Activated naive CD4-positive, alpha-beta T cell treated with anti-CD3 and anti-CD28 coated beads, Interleukin-2, amount 50 U/mL, for 72 hours (primary cell): Measurements from ENCODE around the gene LPAR3. TPM values are rescaled to one million over a fixed set of nuclear protein-coding genes. Genes with fewer than 3 reads are reported as not detected.

ENCODE experiments used
- ATAC-seq, 2 donors: fragments of 150-1000 bp; cut with Tn5 transposase; 2 replicates each; pipeline ENCODE4 v1.10.0; 2021; ENCODE audit warnings: mild to moderate bottlenecking in 2 of 2, moderate library complexity in 2 of 2
- DNase-seq, 2 donors: peaks; one replicate each; pipeline ENCODE4 v3.0.0; 2021 to 2022; ENCODE audit warnings: low spot score in 2 of 2
- H3K27ac Mint-ChIP-seq, 2 donors: one replicate each; pipeline ENCODE4 v1.8.0; 2022; ENCODE audit warnings: mild to moderate bottlenecking in 2 of 2, mixed read lengths in 2 of 2
- H3K36me3 Mint-ChIP-seq, 2 donors: one replicate each; pipeline ENCODE4 v1.8.0; 2022; ENCODE audit warnings: mixed read lengths in 2 of 2
- H3K9me3 Mint-ChIP-seq, 2 donors: one replicate each; pipeline ENCODE4 v1.8.0; 2022; ENCODE audit warnings: mixed read lengths in 2 of 2
- total RNA-seq, 2 donors: library from RNA; stranded (reverse); gene quantifications; one replicate each; pipeline ENCODE4 v1.2.3, GENCODE V29; 2022

The LPAR3 gene
- total RNA-seq, 2 donors from 2014 or later: 0.35 TPM; not detected in 1

- no peaks in the 10 kb centered on the region for H3K36me3 Mint-ChIP-seq
- ATAC-seq (no peak), DNase-seq (no peak)
- H3K9me3 Mint-ChIP-seq: peaks cover 0 to 20% of the 10 kb centered on the region in 2 donors
- H3K27ac Mint-ChIP-seq: no peak overlapping the region
Measured at GRCh38 chr1:84849357-84849975, 43.5 kb downstream of the LPAR3 start.

GRCh38 chr1:84847253-84848250, 45.5 kb downstream of the LPAR3 start:
- peak; percentile 60 to 71 for ATAC-seq
- peaks cover 0 to 8% of the 10 kb centered on the region in 2 donors for H3K9me3 Mint-ChIP-seq
- H3K36me3 Mint-ChIP-seq: no peaks in the 10 kb centered on the region
- peak in 1 of 2 donors; percentile 11 for DNase-seq
- peak overlapping the region in 1 of 2 donors; percentile 45 for H3K27ac Mint-ChIP-seq

GRCh38 chr1:84846387-84846786, 46.6 kb downstream of the LPAR3 start:
- Mint-ChIP-seq H3K27ac (no peak overlapping the region), H3K9me3 (no peaks in the 10 kb centered on the region)
- no peak for DNase-seq

GRCh38 chr1:84845357-84845756, 47.6 kb downstream of the LPAR3 start:
- ATAC-seq: no peak
- H3K36me3 Mint-ChIP-seq: no peaks in the 10 kb centered on the region
- no peak for DNase-seq
- no peak overlapping the region for H3K27ac Mint-ChIP-seq
- H3K9me3 Mint-ChIP-seq: no peaks in the 10 kb centered on the region

More at GRCh38 chr1:84846387-84846786, 46.6 kb downstream of the LPAR3 start:
- H3K36me3 Mint-ChIP-seq: no peaks in the 10 kb centered on the region
- no peak for ATAC-seq

GRCh38 chr1:84844094-84844493, 48.9 kb downstream of the LPAR3 start:
- ATAC-seq: no peak
- H3K27ac Mint-ChIP-seq: no peak overlapping the region
- H3K9me3 Mint-ChIP-seq: no peaks in the 10 kb centered on the region
- H3K36me3 Mint-ChIP-seq: no peaks in the 10 kb centered on the region
- no peak for DNase-seq

- no peak for ATAC-seq
- H3K9me3 Mint-ChIP-seq: no peaks in the 10 kb centered on the region
- DNase-seq: no peak
- H3K27ac Mint-ChIP-seq: no peak overlapping the region
- no peaks in the 10 kb centered on the region for H3K36me3 Mint-ChIP-seq
Measured at GRCh38 chr1:84842748-84843231, 50.2 kb downstream of the LPAR3 start.

- ATAC-seq: no peak
- Mint-ChIP-seq H3K27ac (no peak overlapping the region), H3K36me3 (no peaks in the 10 kb centered on the region), H3K9me3 (no peaks in the 10 kb centered on the region)
- no peak for DNase-seq
Measured at GRCh38 chr1:84841971-84842370, 51.0 kb downstream of the LPAR3 start.

GRCh38 chr1:84840346-84840745, 52.7 kb downstream of the LPAR3 start:
- DNase-seq (no peak), ATAC-seq (no peak)
- H3K36me3 Mint-ChIP-seq: no peaks in the 10 kb centered on the region
- no peak overlapping the region for H3K27ac Mint-ChIP-seq
- no peaks in the 10 kb centered on the region for H3K9me3 Mint-ChIP-seq

- DNase-seq: no peak
- no peaks in the 10 kb centered on the region for H3K36me3 Mint-ChIP-seq
- no peak for ATAC-seq
- H3K9me3 Mint-ChIP-seq: no peaks in the 10 kb centered on the region
- no peak overlapping the region for H3K27ac Mint-ChIP-seq
Measured at GRCh38 chr1:84839544-84839943, 53.5 kb downstream of the LPAR3 start.

GRCh38 chr1:84836145-84836544, 56.9 kb downstream of the LPAR3 start:
- Mint-ChIP-seq H3K36me3 (no peaks in the 10 kb centered on the region), H3K9me3 (no peaks in the 10 kb centered on the region), H3K27ac (no peak overlapping the region)
- DNase-seq (no peak), ATAC-seq (no peak)

GRCh38 chr1:84835169-84835568, 57.8 kb downstream of the LPAR3 start:
- no peak for DNase-seq
- H3K9me3 Mint-ChIP-seq: no peaks in the 10 kb centered on the region
- H3K36me3 Mint-ChIP-seq: no peaks in the 10 kb centered on the region
- H3K27ac Mint-ChIP-seq: no peak overlapping the region
- no peak for ATAC-seq

GRCh38 chr1:84834419-84835064, 58.5 kb downstream of the LPAR3 start:
- DNase-seq (no peak), ATAC-seq (peak in 1 of 2 donors; percentile 78)
- no peaks in the 10 kb centered on the region for H3K9me3 Mint-ChIP-seq
- no peaks in the 10 kb centered on the region for H3K36me3 Mint-ChIP-seq
- H3K27ac Mint-ChIP-seq: no peak overlapping the region

- no peak for ATAC-seq
- no peaks in the 10 kb centered on the region for H3K36me3 Mint-ChIP-seq
- H3K9me3 Mint-ChIP-seq: no peaks in the 10 kb centered on the region
- DNase-seq: no peak
- no peak overlapping the region for H3K27ac Mint-ChIP-seq
Measured at GRCh38 chr1:84833194-84833593, 59.8 kb downstream of the LPAR3 start.

- Mint-ChIP-seq H3K36me3 (no peaks in the 10 kb centered on the region), H3K9me3 (no peaks in the 10 kb centered on the region), H3K27ac (no peak overlapping the region)
- ATAC-seq (no peak), DNase-seq (no peak)
Measured at GRCh38 chr1:84830136-84830535, 62.9 kb downstream of the LPAR3 start.

- no peak for DNase-seq
- Mint-ChIP-seq H3K27ac (peak overlapping the region in 1 of 2 donors; percentile 17), H3K36me3 (no peaks in the 10 kb centered on the region), H3K9me3 (no peaks in the 10 kb centered on the region)
- no peak for ATAC-seq
Measured at GRCh38 chr1:84827976-84828375, 65.0 kb downstream of the LPAR3 start.

- no peak overlapping the region for H3K27ac Mint-ChIP-seq
- ATAC-seq (no peak), DNase-seq (no peak)
- no peaks in the 10 kb centered on the region for H3K36me3 Mint-ChIP-seq
- no peaks in the 10 kb centered on the region for H3K9me3 Mint-ChIP-seq
Measured at GRCh38 chr1:84827555-84827954, 65.5 kb downstream of the LPAR3 start.

GRCh38 chr1:84825161-84825560, 67.8 kb downstream of the LPAR3 start:
- ATAC-seq (no peak), DNase-seq (no peak)
- Mint-ChIP-seq H3K9me3 (no peaks in the 10 kb centered on the region), H3K27ac (peak overlapping the region in 1 of 2 donors; percentile 38), H3K36me3 (no peaks in the 10 kb centered on the region)
